ENCODE results near the gene METTL17. TPM values are rescaled to one million over a fixed set of nuclear protein-coding genes. Genes with fewer than 3 reads are reported as not detected.

METTL17 gene
- total and polyA plus RNA-seq, 2 of the 13 experiments (the other 11 are each of a cell fraction or from before 2014, with no cell fraction given): 122 to 199 TPM

- TF ChIP-seq RERE (CRISPR knock-in tag; IDR thresholded peaks at IDR 0.05; ENCODE audit: low read depth) (0 out of 2 replicates have a peak, but pooled peaks have one; percentile 12), MAF1 (CRISPR knock-in tag; IDR thresholded peaks at IDR 0.05; ENCODE audit: borderline replicate concordance) (peak; percentile 62; the same call in 1 of the 2 replicates), ZNF10 (CRISPR knock-in tag; IDR thresholded peaks at IDR 0.05; ENCODE audit: borderline replicate concordance, low read depth) (no peak), RCOR2 (CRISPR knock-in tag; IDR thresholded peaks at IDR 0.05) (0 out of 2 replicates have a peak, but pooled peaks have one; percentile 13), HNRNPUL1 (IDR thresholded peaks at IDR 0.05; ENCODE audit: low read depth, low read length) (no peak), ZBTB33 (CRISPR knock-in tag; IDR thresholded peaks at IDR 0.05) (no peak; the same call in 1 of the 2 replicates), ZNF282 (IDR thresholded peaks at IDR 0.05; ENCODE audit: partially characterized antibody) (no peak), ZNF773 (CRISPR knock-in tag; IDR thresholded peaks at IDR 0.05; ENCODE audit: borderline replicate concordance) (no peak), BCL6 (CRISPR knock-in tag; IDR thresholded peaks at IDR 0.05) (no peak), CEBPZ (IDR thresholded peaks at IDR 0.05; ENCODE audit: low read length) (no peak), ATF1 (CRISPR knock-in tag; IDR thresholded peaks at IDR 0.05) (no peak), ZHX1 (CRISPR knock-in tag; IDR thresholded peaks at IDR 0.05; ENCODE audit: low read depth) (0 out of 2 replicates have a peak, but pooled peaks have one; percentile 11)
These were observed 18.6 kb upstream of the METTL17 start (continued) for GRCh38 chr14:20970983-20971704.

Data from HepG2 (cell line).